ENCODE data around the gene CPED1.

GRCh38 chr7:121008816-121009215 is 20.3 kb downstream of the CPED1 start:
- TF ChIP-seq FOXP1 (CRISPR knock-in tag; IDR thresholded peaks at IDR 0.05; ENCODE audit: borderline replicate concordance) (no peak), MAX (CRISPR knock-in tag; IDR thresholded peaks at IDR 0.05) (no peak), ETV6 (CRISPR knock-in tag; IDR thresholded peaks at IDR 0.05) (no peak), RELA (CRISPR knock-in tag; IDR thresholded peaks at IDR 0.05; ENCODE audit: borderline replicate concordance) (no peak), CTCF (IDR thresholded peaks at IDR 0.05) (no peak), ZNF396 (CRISPR knock-in tag; IDR thresholded peaks at IDR 0.05; ENCODE audit: borderline replicate concordance) (no peak), JUN (CRISPR knock-in tag; IDR thresholded peaks at IDR 0.05) (no peak), E2F4 (CRISPR knock-in tag; IDR thresholded peaks at IDR 0.05; ENCODE audit: borderline replicate concordance, low read depth) (no peak), E2F5 (CRISPR knock-in tag; IDR thresholded peaks at IDR 0.05) (no peak), GTF2I (CRISPR knock-in tag; conservative IDR thresholded peaks at IDR 0.05) (no peak), FOXP4 (CRISPR knock-in tag; IDR thresholded peaks at IDR 0.05) (no peak), CREM (CRISPR knock-in tag; IDR thresholded peaks at IDR 0.05) (no peak)

Measured in WTC11 (cell line).